GM21786 (cell line): ENCODE results near the gene SIK1.
A peak's percentile ranks its signal among the peaks of the same experiment; 100 is the strongest.
"Not testable (repeated sequence)": the region's sequence is repeated elsewhere in the genome, so short reads cannot be mapped to it uniquely, and the experiment has no call there.

Experiments
- ATAC-seq: cut with Tn5 transposase; IDR thresholded peaks from one replicate; pipeline ENCODE4 v1.9.1; 2021; ENCODE audit not compliant: unreplicated experiment

SIK1 gene

DNA sequence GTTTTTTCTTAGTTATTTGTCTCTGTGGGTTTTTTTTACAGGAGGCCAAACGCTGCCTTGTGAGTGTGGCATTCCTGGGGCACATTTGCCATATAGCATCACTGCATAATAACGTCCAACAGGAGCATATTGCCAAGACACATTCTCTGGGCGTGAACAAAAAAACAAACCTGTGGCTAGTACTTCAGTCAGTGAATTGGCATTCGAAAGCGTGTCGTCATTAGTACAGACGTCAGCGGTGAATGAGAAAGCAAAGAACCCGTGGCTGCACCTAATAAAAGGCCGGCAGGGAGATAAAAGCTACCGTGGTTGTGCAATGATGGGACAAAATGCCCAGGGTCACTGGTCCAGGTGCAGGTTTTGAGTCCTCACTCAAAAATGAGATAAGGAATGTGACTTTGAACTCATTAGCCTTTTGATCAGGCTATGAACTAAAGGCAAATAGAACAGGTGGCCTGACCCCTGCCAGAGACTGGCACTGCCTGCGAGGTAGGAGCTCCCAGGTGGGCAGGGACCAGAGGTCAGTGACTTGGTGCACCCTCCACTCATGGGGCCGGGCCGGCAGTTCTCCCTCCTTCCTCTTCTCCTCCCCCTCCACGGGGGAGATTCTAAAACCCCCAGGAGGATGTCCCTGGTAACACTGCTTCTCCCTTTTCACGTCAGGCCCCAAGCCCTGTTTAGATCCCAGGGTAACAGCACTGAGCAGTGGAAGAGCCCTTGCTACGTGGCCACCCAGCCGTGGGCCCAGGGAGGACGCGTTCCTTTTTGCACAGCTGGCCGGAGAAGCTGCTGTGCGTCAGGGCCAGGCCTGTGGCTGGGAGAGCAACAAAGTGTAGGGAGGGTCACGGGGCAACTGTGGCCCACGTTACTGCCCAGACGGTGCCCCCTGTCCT, 14.2 kb upstream of the SIK1 start:
- not testable (repeated sequence) for ATAC-seq

- not testable (repeated sequence) for ATAC-seq
Measured at GRCh38 chr21:43439316-43440075, 12.6 kb upstream of the SIK1 start.

- not testable (repeated sequence) for ATAC-seq
Measured at GRCh38 chr21:43436272-43436671, 9.3 kb upstream of the SIK1 start.

DNA sequence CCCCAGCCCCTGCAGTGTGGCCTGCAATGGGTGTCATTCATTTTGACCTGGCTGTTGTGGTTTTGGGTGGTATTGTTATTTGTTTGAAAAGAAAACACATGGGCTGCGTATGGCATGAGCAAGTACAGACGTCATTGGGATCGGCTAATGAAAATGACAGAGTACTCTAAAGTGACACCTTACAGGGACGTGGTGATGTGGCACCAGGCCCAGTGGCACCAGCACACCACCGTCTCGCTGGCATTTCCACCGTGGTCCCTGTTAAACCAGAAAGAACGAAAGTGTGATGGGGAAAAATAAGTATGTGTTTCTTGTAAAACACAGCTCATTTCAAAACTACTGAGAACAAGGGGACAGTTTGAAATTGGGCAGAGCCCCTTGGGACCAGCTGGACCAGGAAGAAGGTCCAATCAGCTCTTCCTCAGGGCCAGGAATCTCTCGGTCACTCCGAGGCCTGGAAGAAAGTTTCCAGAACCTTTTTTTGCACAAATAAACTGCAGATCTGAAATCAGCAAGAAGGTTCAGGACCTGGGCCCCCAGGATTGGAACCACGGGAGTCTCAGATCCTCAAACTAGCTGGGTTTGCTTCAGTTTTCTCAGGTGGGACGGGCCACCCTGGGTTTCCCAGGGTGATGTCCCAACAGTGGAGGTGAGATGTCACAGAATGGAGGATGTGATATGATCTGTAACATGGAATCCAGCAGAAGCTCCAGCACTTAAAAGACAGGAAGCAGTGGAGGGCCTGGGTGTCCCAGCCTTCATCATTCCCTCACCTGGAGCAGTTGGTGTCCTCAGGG, 6.6 kb upstream of the SIK1 start:
- not testable (repeated sequence) for ATAC-seq

DNA sequence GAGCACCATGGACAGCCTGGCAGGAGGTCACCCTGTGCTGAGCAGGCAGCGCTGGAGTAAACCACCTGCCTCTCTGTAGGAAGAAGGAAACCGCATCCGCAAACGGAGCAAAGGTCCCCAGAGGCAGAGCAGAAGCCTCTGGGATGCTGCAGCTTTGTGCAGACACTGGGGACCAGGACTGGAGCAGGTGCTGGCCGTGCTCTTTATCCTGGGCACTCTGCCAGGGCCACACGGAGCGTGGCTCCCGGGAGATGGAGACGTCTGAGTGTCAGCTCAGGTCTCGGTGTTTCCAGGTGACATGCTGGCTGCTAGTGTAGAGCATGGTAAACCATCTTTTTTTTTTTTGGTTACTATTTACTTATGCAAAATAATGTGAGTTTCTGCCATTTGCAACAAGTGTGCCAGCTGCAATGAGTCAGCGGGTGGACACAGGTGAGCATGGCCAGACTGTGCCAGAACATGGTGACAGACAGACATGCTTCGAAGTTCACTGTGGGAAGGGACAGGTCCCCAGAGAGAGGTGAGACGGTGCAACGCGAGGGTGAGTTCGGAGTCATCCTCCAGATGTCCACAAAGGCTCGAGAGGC, 4.0 kb upstream of the SIK1 start:
- ATAC-seq: not testable (repeated sequence)

GRCh38 chr21:43428964-43429363, 2.0 kb upstream of the SIK1 start:
- not testable (repeated sequence) for ATAC-seq

- peak; percentile 62 for ATAC-seq
Measured at GRCh38 chr21:43427242-43427559, 270 bp upstream of the SIK1 start.

DNA sequence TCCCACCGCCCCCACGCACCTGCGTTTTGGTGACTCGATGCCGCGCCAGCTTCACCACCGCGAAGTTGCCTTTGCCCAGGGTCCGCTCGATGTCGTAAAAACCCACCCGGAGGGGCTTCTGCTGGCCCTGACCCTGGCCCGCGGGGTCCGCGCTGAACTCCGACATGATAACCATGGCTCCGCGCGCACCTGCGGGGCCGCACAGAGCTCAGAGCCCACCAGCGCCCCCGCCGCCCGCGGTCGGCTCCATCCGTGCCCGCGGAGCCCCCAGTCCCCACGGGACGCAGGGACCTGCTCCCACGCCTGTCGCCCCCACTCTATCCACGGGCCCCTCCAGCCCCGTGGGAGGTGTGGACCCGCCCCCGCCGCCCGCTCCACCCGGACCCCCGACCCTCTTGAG, 927 bp downstream of the SIK1 start:
- not testable (repeated sequence) for ATAC-seq

GRCh38 chr21:43419475-43419874, 7.5 kb downstream of the SIK1 start:
- ATAC-seq: not testable (repeated sequence)

DNA sequence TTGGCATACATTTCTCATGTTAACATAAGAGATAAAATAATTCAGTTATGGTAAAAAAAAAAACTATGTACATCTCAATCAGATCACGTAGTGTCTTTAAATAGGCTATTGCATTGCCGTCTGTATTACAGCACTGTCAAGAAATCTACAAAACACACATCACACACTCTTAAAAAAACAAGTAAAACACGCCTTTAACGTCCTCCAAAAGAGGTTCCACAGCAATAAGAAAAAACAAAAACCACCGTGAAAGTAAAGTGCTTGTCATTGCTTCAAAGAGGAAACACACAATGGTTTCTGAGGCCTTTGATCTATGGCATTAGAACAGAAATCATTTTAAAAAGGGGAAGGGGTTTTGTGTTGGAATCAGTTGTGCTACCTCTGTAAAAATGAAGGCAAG, 12.4 kb downstream of the SIK1 start:
- not testable (repeated sequence) for ATAC-seq

- ATAC-seq: not testable (repeated sequence)
Measured at GRCh38 chr21:43412020-43412788, 14.7 kb downstream of the SIK1 start.

DNA sequence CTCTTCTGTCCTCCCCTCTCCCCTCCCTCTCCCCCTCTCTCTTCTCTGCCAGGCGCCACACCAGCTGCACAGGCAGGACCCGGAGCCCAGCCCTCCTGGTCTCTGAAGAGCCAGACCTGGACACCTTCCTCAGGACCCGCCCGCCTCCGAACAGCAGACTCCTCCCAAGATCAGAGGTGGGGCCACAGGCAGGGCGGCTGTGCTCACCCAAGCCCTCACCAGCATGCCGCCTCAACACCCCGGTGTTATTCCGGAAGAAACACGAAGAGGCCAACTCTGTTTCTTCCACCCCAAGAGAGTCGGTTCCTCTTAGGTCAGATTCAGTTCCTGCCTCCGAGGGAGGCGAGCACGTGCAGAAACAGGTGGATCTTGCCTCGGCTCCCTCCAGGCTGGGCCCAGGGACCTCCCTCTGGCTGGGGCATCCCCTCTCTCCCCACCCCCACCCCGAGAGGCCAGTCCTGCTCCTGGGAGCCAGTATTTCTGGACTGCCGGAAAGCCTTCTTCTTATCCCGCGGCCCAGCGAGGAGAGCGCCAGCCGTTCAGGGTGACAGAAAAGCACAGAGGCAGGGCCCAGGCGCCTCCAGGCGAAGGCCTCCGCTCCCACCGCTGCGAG, 16.4 kb downstream of the SIK1 start:
- not testable (repeated sequence) for ATAC-seq

- ATAC-seq: not testable (repeated sequence)
Measured at GRCh38 chr21:43407139-43407538, 19.8 kb downstream of the SIK1 start.

DNA sequence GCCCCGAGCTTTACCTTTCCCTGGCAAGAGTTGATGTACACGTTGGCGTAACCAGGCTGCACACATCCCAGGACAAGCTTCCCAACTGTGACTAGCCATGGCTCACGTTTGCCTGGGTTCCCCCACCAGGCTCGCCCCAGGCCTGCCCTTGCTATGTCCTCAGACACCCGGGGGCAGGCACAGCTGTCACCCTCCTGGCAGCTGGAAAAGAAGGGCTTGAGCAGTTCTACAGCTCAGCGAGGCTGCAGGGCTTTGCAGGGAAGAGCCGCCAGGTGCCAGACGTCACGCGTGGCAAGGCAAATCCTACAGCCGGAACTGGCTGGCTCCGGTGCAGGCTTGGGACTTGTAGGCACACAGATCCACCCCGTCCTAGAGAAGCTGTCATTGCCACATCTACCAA, 22.5 kb downstream of the SIK1 start:
- ATAC-seq: not testable (repeated sequence)

DNA sequence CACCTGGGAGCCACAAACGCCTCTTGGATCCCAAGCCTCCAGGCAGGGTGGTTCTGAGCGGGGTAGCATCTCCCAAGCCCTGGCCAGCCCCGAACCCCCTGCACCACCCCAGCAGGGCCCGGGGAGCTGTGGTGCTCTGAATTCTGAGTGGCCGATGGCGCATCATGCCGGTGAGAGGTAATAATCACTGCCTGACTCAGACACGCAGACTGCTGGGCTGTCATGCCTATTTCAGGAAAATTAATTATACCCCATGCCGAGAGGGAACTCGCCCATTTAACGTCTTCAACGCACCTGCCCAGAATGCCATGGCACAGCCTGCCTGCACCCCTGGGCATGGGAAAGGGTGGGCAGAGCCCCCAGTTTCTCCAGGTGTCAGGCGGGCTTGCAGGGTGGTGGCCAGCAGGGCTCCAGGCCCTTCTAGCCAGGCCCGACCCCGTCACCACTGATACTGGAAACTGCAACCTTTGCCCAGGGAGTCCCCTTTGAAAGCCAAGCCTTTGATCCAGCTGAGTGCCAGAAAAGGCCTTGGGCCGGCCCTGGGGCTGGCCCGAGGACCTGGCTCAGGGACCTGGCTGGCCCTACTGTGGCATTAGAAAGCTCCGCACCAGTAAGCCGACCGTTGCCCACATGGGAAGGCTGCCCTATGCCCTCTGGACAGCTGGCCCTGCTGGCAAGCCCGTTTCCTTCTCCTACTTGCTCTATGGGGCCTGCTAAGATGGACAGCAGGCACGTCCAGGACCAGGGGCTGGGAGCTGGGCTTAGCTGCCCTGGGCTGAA, 23.1 kb downstream of the SIK1 start:
- ATAC-seq: not testable (repeated sequence)

DNA sequence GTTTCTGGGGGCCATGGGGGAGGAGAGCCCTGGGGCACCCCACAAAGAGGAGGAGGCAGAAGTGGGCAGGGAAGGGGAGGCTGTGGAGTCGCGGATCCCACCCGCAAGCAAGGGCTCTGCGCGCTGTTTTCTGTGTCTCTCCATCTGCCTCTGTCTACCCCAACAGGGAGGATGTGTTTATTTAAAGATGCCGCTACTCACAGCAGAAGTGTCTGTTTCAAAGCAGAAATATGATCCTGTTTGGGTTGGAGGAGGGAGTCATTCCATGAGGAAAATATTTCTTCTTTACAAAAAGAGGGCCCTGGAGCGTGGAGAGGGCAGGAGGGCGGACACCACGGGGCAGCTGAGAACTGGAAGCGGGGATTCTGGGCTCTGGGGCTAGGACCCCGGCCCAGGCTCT, 25.8 kb downstream of the SIK1 start:
- ATAC-seq: not testable (repeated sequence)

- peak; percentile 56 for ATAC-seq
Measured at GRCh38 chr21:43399595-43400015, 27.3 kb downstream of the SIK1 start.

GRCh38 chr21:43399136-43399535, 27.8 kb downstream of the SIK1 start:
- peak; percentile 27 for ATAC-seq

DNA sequence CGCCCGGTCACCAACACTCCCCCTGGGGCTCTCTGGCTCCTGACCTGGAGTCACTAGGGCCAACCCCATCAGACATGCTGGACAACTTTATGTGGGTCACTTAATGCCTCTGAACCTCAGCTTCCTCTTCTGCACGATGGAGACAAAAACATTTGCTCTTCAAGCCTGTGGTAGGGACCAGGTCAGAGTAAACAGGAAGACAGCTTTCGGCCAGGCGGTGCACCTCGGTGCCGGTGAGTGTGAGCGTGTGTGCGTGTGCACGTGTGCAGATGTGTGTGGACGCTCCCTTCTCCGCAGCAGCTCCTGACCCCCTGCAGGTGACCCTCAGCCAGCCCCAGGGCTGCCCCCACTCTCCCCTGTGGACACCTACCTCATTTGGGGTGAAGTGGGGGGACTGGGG, 28.4 kb downstream of the SIK1 start:
- ATAC-seq: not testable (repeated sequence)
